OCI-LY7 (cell line): ENCODE results near the gene MACROD2. TPM values are rescaled to one million over a fixed set of nuclear protein-coding genes. Genes with fewer than 3 reads are reported as not detected.
"Not testable (repeated sequence)": the region's sequence is repeated elsewhere in the genome, so short reads cannot be mapped to it uniquely, and the experiment has no call there.

Source experiments
- BruUV-seq: library from RNA; stranded (reverse); fragments of 400-500 nt; replicated peaks from 2 replicates; lab custom pipeline; 2021; lab: Mats Ljungman, UMichigan
- CTCF ChIA-PET: fragments of 300-600 bp; sonication (Branson Sonifier 250); formaldehyde crosslinking; loops from one replicate; lab custom pipeline; 2022; ENCODE audit warnings: antibody characterized with exemption; ENCODE audit not compliant: unreplicated experiment; lab: Charles Lee
- POLR2A ChIA-PET: fragments of 300-600 bp; sonication (Branson Sonifier 250); formaldehyde crosslinking; loops from one replicate; lab custom pipeline; 2022; ENCODE audit warnings: antibody characterized with exemption; lab: Charles Lee
- DNase-seq: peaks from one replicate; pipeline ENCODE4 v3.0.0-alpha.2; 2015; ENCODE audit warnings: low spot score
- H2AFZ ChIP-seq: fragments of 200-600 bp; sonication (generic), shearing (Covaris generic); 2 replicates; pipeline ENCODE4 v1.6.1; 2014; ENCODE audit warnings: mild to moderate bottlenecking, antibody characterized with exemption, low read length, moderate library complexity
- H3K27ac ChIP-seq: fragments of 200-600 bp; sonication (generic); 2 replicates; pipeline ENCODE4 v1.5.1; 2014; ENCODE audit warnings: mixed run types, low read depth, mild to moderate bottlenecking, moderate library complexity, low read length, inconsistent platforms; ENCODE audit not compliant: poor library complexity, severe bottlenecking
- H3K36me3 ChIP-seq: fragments of 200-600 bp; sonication (generic); 2 replicates; pipeline ENCODE4 v1.6.1; 2014; ENCODE audit warnings: mild to moderate bottlenecking, antibody characterized with exemption, low read length, moderate library complexity, mixed read lengths; ENCODE audit not compliant: insufficient read depth
- H3K4me1 ChIP-seq: fragments of 200-600 bp; sonication (generic); 2 replicates; pipeline ENCODE4 v1.5.1; 2014; ENCODE audit warnings: mild to moderate bottlenecking, low read length; ENCODE audit not compliant: insufficient read depth, poor library complexity, severe bottlenecking
- H3K4me2 ChIP-seq: fragments of 200-600 bp; sonication (generic); 2 replicates; pipeline ENCODE4 v1.6.1; 2014; ENCODE audit warnings: mild to moderate bottlenecking, low read length
- H3K4me3 ChIP-seq: fragments of 200-600 bp; sonication (generic); 2 replicates; pipeline ENCODE4 v1.5.1; 2014; ENCODE audit warnings: mild to moderate bottlenecking, low read depth, low read length; ENCODE audit not compliant: poor library complexity, severe bottlenecking
- H3K79me2 ChIP-seq: fragments of 200-600 bp; sonication (generic); 2 replicates; pipeline ENCODE4 v1.6.1; 2016; ENCODE audit warnings: low read depth, mild to moderate bottlenecking, low read length, moderate library complexity, mixed read lengths; ENCODE audit not compliant: insufficient read depth
- H3K9me2 ChIP-seq: fragments of 200-600 bp; sonication (generic); 2 replicates; pipeline ENCODE4 v1.6.1; 2016; ENCODE audit warnings: mild to moderate bottlenecking, low read length, mixed read lengths; ENCODE audit not compliant: insufficient read depth
- H3K9me3 ChIP-seq: fragments of 200-600 bp; sonication (generic); 2 replicates; pipeline ENCODE4 v1.6.1; 2014; ENCODE audit warnings: mild to moderate bottlenecking, mixed run types, low read length, mixed read lengths
- H4K20me1 ChIP-seq: fragments of 200-600 bp; sonication (generic); 2 replicates; pipeline ENCODE4 v1.6.1; 2014; ENCODE audit warnings: mild to moderate bottlenecking, antibody characterized with exemption, low read length, moderate library complexity, mixed read lengths; ENCODE audit not compliant: insufficient read depth
- CTCF ChIP-seq: fragments of 200-600 bp; sonication (generic); conservative IDR thresholded peaks from 2 replicates; pipeline ENCODE4 v1.5.1; 2014; ENCODE audit warnings: mild to moderate bottlenecking, antibody characterized with exemption, low read length, moderate library complexity, mixed read lengths
- EZH2phosphoT487 ChIP-seq: fragments of 200-600 bp; sonication (generic); IDR thresholded peaks from 2 replicates; pipeline ENCODE4 v1.6.1; 2018; ENCODE audit warnings: low read depth, borderline replicate concordance, mild to moderate bottlenecking, mixed run types, antibody characterized with exemption, low read length, moderate library complexity, mixed read lengths
- intact Hi-C: fragments of 100-400 bp; cut with micrococcal nuclease; formaldehyde crosslinking; loops from one replicate; pipeline ENCODE4 v1.10.0; 2022; ENCODE audit not compliant: unreplicated experiment
- total RNA-seq, 2 experiments: library from RNA; depleted of rRNA in 1 of 2; stranded (reverse); fragments of >200 nt in 1 of 2; shearing (Covaris generic) in 1 of 2; gene quantifications; 2 replicates each; pipeline ENCODE4 v1.2.3, GENCODE V29; 2014 to 2022

Gene MACROD2
- total RNA-seq, 2 experiments from 2014 or later = 0.09 to 4.5 TPM

GRCh38 chr20:16011056-16011455 is 2015.7 kb downstream of the MACROD2 start:
- Histone ChIP-seq H3K79me2 (no peaks in the 10 kb centered on the region), H3K36me3 (no peaks in the 10 kb centered on the region), H3K4me1 (no peaks in the 10 kb centered on the region), H4K20me1 (no peaks in the 10 kb centered on the region), H3K27ac (no peak overlapping the region), H3K9me3 (no peaks in the 10 kb centered on the region), H3K4me3 (no peak overlapping the region), H2AFZ (no peak overlapping the region), H3K4me2 (no peak overlapping the region), H3K9me2 (no peaks in the 10 kb centered on the region)
- intact Hi-C loops = no loop called here
- no peak for TF ChIP-seq EZH2phosphoT487
- TF ChIP-seq CTCF = no peak
- CTCF ChIA-PET = interaction anchor here (1.1 kb wide), 1 partner anchor 17 kb away, joined by 4 read pairs; no protein-coding TSS in a partner anchor
- no TSS peak for BruUV-seq
- POLR2A ChIA-PET = interaction anchor here (0.9 to 1.4 kb wide), 3 partner anchors 12 to 22 kb away, joined by 3 to 5 read pairs (median 3); no protein-coding TSS in a partner anchor
- no peak for DNase-seq

DNA sequence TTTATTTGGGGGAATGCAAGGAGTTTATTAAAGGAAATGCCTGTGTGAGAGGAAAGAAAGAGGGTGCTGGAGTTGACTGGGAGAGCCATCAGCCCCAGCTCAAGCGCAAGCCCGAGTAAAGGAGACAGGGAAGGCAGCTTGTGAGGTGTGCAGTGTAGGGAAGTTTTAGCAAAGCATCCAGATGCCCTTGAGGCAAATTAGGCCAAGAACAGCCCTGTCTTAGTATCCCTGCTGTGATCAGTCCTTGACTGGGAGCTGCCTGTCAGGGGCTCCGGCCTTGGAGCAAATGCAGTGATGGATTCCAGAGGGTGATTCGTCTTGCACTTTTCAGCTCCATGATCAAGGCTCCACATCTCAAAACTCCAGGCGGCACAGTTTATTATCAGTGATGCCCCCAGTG is 2016.2 kb downstream of the MACROD2 start:
- intact Hi-C loops = no loop called here
- no peaks in the 10 kb centered on the region for H3K4me1 ChIP-seq
- no peaks in the 10 kb centered on the region for H3K36me3 ChIP-seq
- H3K9me3 ChIP-seq = no peaks in the 10 kb centered on the region
- H2AFZ ChIP-seq = no peak overlapping the region
- H3K9me2 ChIP-seq = no peaks in the 10 kb centered on the region
- ChIA-PET POLR2A (interaction anchor here (0.9 to 1.4 kb wide), 3 partner anchors 11 to 22 kb away, joined by 3 to 5 read pairs (median 3); no protein-coding TSS in a partner anchor), CTCF (interaction anchor here (1.1 kb wide), 1 partner anchor 16 kb away, joined by 4 read pairs; no protein-coding TSS in a partner anchor)
- H3K4me3 ChIP-seq = no peak overlapping the region
- DNase-seq = no peak
- BruUV-seq = no TSS peak
- H4K20me1 ChIP-seq = no peaks in the 10 kb centered on the region
- TF ChIP-seq CTCF (no peak), EZH2phosphoT487 (no peak)
- H3K27ac ChIP-seq = no peak overlapping the region
- no peak overlapping the region for H3K4me2 ChIP-seq
- no peaks in the 10 kb centered on the region for H3K79me2 ChIP-seq

DNA sequence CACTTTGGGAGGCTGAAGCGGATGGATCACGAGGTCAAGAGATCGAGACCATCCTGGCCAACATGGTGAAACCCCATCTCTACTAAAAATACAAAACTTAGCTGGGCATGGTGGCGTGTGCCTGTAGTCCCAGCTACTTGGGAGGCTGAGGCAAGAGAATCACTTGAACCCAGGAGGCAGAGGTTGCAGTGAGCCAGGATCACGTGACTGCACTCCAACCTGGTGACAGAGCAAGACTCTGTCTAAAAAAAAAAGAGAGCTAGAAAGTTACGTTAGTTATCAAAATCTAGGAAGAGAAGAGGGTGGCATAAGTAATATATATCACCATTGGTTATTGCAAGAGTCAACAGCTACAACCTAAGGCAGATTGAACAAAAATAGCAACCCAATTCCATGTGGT is 2017.6 kb downstream of the MACROD2 start:
- intact Hi-C loops, H3K4me2 ChIP-seq, H3K79me2 ChIP-seq, DNase-seq, H3K9me2 ChIP-seq, H3K4me3 ChIP-seq, H3K27ac ChIP-seq, H3K9me3 ChIP-seq, H2AFZ ChIP-seq, BruUV-seq, H3K36me3 ChIP-seq, H4K20me1 ChIP-seq, H3K4me1 ChIP-seq: not testable (repeated sequence)
- ChIA-PET POLR2A (interaction anchor here (0.6 to 1.6 kb wide), 2 partner anchors 10 to 12 kb away, joined by 4 read pairs; no protein-coding TSS in a partner anchor), CTCF (interaction anchor here (0.6 to 1.0 kb wide), 2 partner anchors 12 to 701 kb away, joined by 3 read pairs; no protein-coding TSS in a partner anchor)
